K562 (cell line): ENCODE measurements around the gene COQ7. TPM values are rescaled to one million over a fixed set of nuclear protein-coding genes. Genes with fewer than 3 reads are reported as not detected.

Experiments used
- ATF7 ChIP-seq: fragments of 450-650 bp; IDR thresholded peaks from 2 replicates; pipeline ENCODE4 v1.7.1; 2014; ENCODE audit warnings: mild to moderate bottlenecking, moderate library complexity
- CCNT2 ChIP-seq: IDR thresholded peaks from 2 replicates; pipeline ENCODE4 v1.6.1; 2011; ENCODE audit warnings: borderline replicate concordance, low read depth, mild to moderate bottlenecking, moderate library complexity, mixed read lengths, low read length; ENCODE audit not compliant: insufficient read length; ENCODE audit errors: extremely low read depth
- ETS1 ChIP-seq: conservative IDR thresholded peaks from 2 replicates; pipeline ENCODE4 v1.6.1; 2011; ENCODE audit warnings: low read depth, mild to moderate bottlenecking, low read length; ENCODE audit not compliant: control insufficient read depth
- GATAD2B ChIP-seq: fragments of 450-650 bp; IDR thresholded peaks from 2 replicates; pipeline ENCODE4 v1.6.1; 2017; ENCODE audit warnings: mild to moderate bottlenecking, borderline replicate concordance
- HOMEZ ChIP-seq: fragments of 250-450 bp; sonication (Bioruptor Pico); IDR thresholded peaks from 2 replicates; pipeline ENCODE4 v1.4.0; 2020; ENCODE audit warnings: mild to moderate bottlenecking, moderate library complexity
- POLR3G ChIP-seq: IDR thresholded peaks from 2 replicates; pipeline ENCODE4 v1.6.1; 2011; ENCODE audit not compliant: insufficient read length, insufficient replicate concordance; ENCODE audit errors: extremely low read depth
- RERE ChIP-seq: sonication (generic); formaldehyde crosslinking; IDR thresholded peaks from 2 replicates; pipeline ENCODE4 v1.8.0; 2023; ENCODE audit warnings: missing genetic modification reagents, mild to moderate bottlenecking, borderline replicate concordance
- TAF9B ChIP-seq: fragments of 450-650 bp; IDR thresholded peaks from 2 replicates; pipeline ENCODE4 v1.6.1; 2018; ENCODE audit warnings: mild to moderate bottlenecking; ENCODE audit not compliant: partially characterized antibody
- TRIM28 ChIP-seq: fragments of 450-650 bp; IDR thresholded peaks from 2 replicates; pipeline ENCODE4 v1.6.1; 2017
- YY1 ChIP-seq, 3 experiments: IDR thresholded peaks; 2 replicates each; pipeline ENCODE4 v1.6.1; 2011; ENCODE audit warnings: low read length in 2 of 3, mild to moderate bottlenecking in 2 of 3, moderate library complexity in 2 of 3, borderline replicate concordance in 1 of 3, control low read depth in 1 of 3, low read depth in 1 of 3; ENCODE audit not compliant: insufficient read depth in 3 of 3, insufficient replicate concordance in 2 of 3, control insufficient read depth in 1 of 3, insufficient read length in 1 of 3; ENCODE audit errors: extremely low read depth in 1 of 3
- ZBTB43 ChIP-seq: sonication (generic); formaldehyde crosslinking; IDR thresholded peaks from 2 replicates; pipeline ENCODE4 v1.8.0; 2023; ENCODE audit warnings: mild to moderate bottlenecking, missing genetic modification reagents
- ZNF347 ChIP-seq: fragments of 450-650 bp; formaldehyde crosslinking; IDR thresholded peaks from 2 replicates; pipeline ENCODE4 v1.4.0; 2020; ENCODE audit warnings: low read depth, mild to moderate bottlenecking, moderate library complexity
- ZNF740 ChIP-seq, 3 experiments: fragments of 200-800 bp in 1 of 3; sonication (Bioruptor generic) in 1 of 3; sonication (generic) in 1 of 3; formaldehyde crosslinking in 1 of 3; IDR thresholded peaks; 2 replicates each; pipeline versions ENCODE4 v1.6.1 to v1.8.0; 2016 to 2022; ENCODE audit warnings: mild to moderate bottlenecking in 2 of 3, missing compliant biosample characterization in 2 of 3, missing genetic modification characterization in 2 of 3, missing genetic modification reagents in 1 of 3
- polyA plus RNA-seq, 8 experiments: library from polyadenylated mRNA; depleted of rRNA in 4 of 8; stranded (reverse) in 5 of 8; unstranded in 3 of 8; fragments of >200 nt; fragmentation: Nextera tagmentation in 2 of 8; fragmentation: Illumina TruSeq in 1 of 8; extraction: Ambion mirVana in 2 of 8; extraction: Trizol in 1 of 8; gene quantifications; 2 replicates each; pipeline versions ENCODE4 v1.2.1 to v1.2.3, GENCODE V29; 2011 to 2014; ENCODE audit warnings: inconsistent platforms in 1 of 8, missing spikeins in 1 of 8
- total RNA-seq, 7 experiments: library from RNA; depleted of rRNA in 6 of 7; stranded (reverse); fragments of >200 nt in 6 of 7; fragmentation: Illumina TruSeq in 2 of 7; extraction: Trizol in 2 of 7; gene quantifications; 2 replicates each; pipeline versions ENCODE4 v1.2.1 to v1.2.3, GENCODE V29; 2011 to 2021; ENCODE audit warnings: low replicate concordance in 1 of 7

The COQ7 gene
- total and polyA plus RNA-seq, 9 of the 15 experiments (the other 6 are each of a cell fraction or from before 2014, with no cell fraction given): 2.3 to 26.1 (median 15.2) TPM

GRCh38 chr16:19113577-19114358 lies 46.4 kb downstream of the COQ7 start, which contains the start of gene ITPRIPL2 (continued):
- no peak for TF ChIP-seq RERE (CRISPR knock-in tag)
- no peak for TF ChIP-seq TRIM28
- peak; percentile 43 for TF ChIP-seq CCNT2
- peak in 1 of 3 experiments; percentile 7 for TF ChIP-seq YY1 (IDR thresholded peaks at IDR 0.05; ENCODE audit: borderline replicate concordance in 1 of 3, control insufficient read depth in 1 of 3, extremely low read depth in 1 of 3, insufficient read depth in 3 of 3, insufficient read length in 1 of 3, insufficient replicate concordance in 2 of 3, low read depth in 1 of 3, low read length in 2 of 3)
- no peak for TF ChIP-seq HOMEZ (CRISPR knock-in tag)
- no peak for TF ChIP-seq TAF9B
- TF ChIP-seq GATAD2B: peak; percentile 52; the same call in 1 of the 2 replicates
- TF ChIP-seq ZNF347 (CRISPR knock-in tag): no peak
- TF ChIP-seq POLR3G: no peak
- TF ChIP-seq ATF7: peak; percentile 50; the same call in 1 of the 2 replicates
- peak; percentile 18; the same call in 1 of the 2 replicates for TF ChIP-seq ETS1
- TF ChIP-seq ZBTB43 (CRISPR knock-in tag): no peak
- no peak for TF ChIP-seq ZNF740 (CRISPR knock-in tag; IDR thresholded peaks at IDR 0.05)
- TF ChIP-seq ZNF740 (tag; IDR thresholded peaks at IDR 0.05): 0 out of 4 replicates have a peak, but pooled peaks of 1 of the 2 experiments have one; percentile 41
